ENCODE measurements around the gene BRD9. TPM values are rescaled to one million over a fixed set of nuclear protein-coding genes. Genes with fewer than 3 reads are reported as not detected.
"Not testable (repeated sequence)": the region's sequence is repeated elsewhere in the genome, so short reads cannot be mapped to it uniquely, and the experiment has no call there.

BRD9 gene
- total and polyA plus RNA-seq, 9 of the 15 experiments (the other 6 are each of a cell fraction or from before 2014, with no cell fraction given) = 2.4 to 68.7 (median 44.9) TPM

DNA sequence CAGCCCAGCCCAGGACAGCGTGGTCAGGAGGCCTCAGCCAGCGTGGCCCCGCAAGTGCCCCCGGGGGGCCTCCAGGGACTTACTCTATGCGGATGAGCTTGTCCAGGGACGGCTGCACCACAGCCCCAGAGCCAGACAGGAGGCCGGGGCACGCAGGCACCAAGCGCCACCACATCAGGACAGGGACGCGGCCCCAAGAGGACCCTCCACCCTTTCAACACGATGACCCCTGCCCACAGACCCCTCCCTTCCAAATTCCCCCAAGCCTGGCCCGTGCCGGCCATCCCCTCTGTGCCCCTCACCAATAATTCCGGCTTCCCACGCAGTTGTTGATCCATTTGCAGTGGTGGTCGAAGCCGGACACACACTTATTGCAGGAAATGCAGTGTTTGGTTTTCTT, 45.4 kb downstream of the BRD9 start:
- BruUV-seq (replicated peaks); intact Hi-C loops (cut with micrococcal nuclease); H3K9me3 ChIP-seq (replicated peaks; ENCODE audit: control insufficient read depth, insufficient read depth, low read depth, low read length); H4K20me1 ChIP-seq (replicated peaks; ENCODE audit: control insufficient read depth, insufficient read depth, low read length); H3K79me2 ChIP-seq (ENCODE audit: control insufficient read depth, insufficient read depth, low read length); H2AFZ ChIP-seq (ENCODE audit: low read depth, low read length); H3K4me3 ChIP-seq; ATAC-seq; H3K9me1 ChIP-seq (ENCODE audit: control insufficient read depth, insufficient read depth, low read length); H3K9ac ChIP-seq (ENCODE audit: insufficient read depth in 1 of 2, low read depth in 2 of 2, low read length in 2 of 2); POLR2A ChIA-PET; H3K4me2 ChIP-seq (ENCODE audit: insufficient read depth, low read length); CTCF ChIA-PET (ENCODE audit: low intra/inter-chr PET ratio); DNase-seq (ENCODE audit: extremely low read depth in 1 of 4, low spot score in 3 of 4); FAIRE-seq; H3K27ac ChIP-seq (ENCODE audit: extremely low read depth, low read depth, low read length); H3K36me3 ChIP-seq (ENCODE audit: control insufficient read depth, insufficient read depth, low read length): not testable (repeated sequence)
- Histone ChIP-seq H3K4me1 (replicated peaks in 1 of 2; ENCODE audit: control insufficient read depth in 2 of 2, insufficient read depth in 2 of 2, low read length in 2 of 2) (peaks cover 0 to 24% of the 10 kb centered on the region in 2 experiments; a peak in 2 of 5 replicates), H3K27me3 (ENCODE audit: control insufficient read depth in 2 of 2, insufficient read depth in 2 of 2, low read length in 2 of 2) (peaks cover 22 to 44% of the 10 kb centered on the region in 2 experiments)
- 0% methylated on average over 1 of the region's 18 CpGs for WGBS (ENCODE audit: insufficient coverage, low coverage, missing lambda C conversion rate)
- in situ Hi-C loops (cut with MboI) = loop anchor here (10.0 kb wide), 1 partner anchor 92 kb away; no protein-coding TSS in a partner anchor

DNA sequence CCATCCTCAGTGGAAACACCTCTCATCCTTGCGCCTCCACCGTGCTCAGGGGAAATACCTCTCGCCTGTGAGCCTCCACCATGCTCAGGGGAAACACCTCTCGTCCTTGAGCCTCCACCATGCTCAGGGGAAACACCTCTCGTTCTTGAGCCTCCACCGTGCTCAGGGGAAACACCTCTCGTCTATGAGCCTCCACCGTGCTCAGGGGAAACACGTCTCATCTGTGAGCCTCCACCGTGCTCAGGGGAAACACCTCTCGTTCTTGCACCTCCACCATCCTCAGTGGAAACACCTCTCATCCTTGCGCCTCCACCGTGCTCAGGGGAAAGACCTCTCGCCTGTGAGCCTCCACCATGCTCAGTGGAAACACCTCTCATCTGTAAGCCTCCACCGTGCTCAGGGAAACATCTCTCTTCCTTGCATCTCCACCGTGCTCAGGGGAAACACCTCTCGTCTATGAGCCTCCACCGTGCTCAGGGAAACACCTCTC, 46.0 kb downstream of the BRD9 start:
- ATAC-seq; CTCF ChIA-PET (ENCODE audit: low intra/inter-chr PET ratio); H4K20me1 ChIP-seq (replicated peaks; ENCODE audit: control insufficient read depth, insufficient read depth, low read length); H3K4me3 ChIP-seq; H3K27ac ChIP-seq (ENCODE audit: extremely low read depth, low read depth, low read length); H3K4me2 ChIP-seq (ENCODE audit: insufficient read depth, low read length); POLR2A ChIA-PET; H2AFZ ChIP-seq (ENCODE audit: low read depth, low read length); H3K9ac ChIP-seq (ENCODE audit: insufficient read depth in 1 of 2, low read depth in 2 of 2, low read length in 2 of 2); H3K9me3 ChIP-seq (replicated peaks; ENCODE audit: control insufficient read depth, insufficient read depth, low read depth, low read length); H3K36me3 ChIP-seq (ENCODE audit: control insufficient read depth, insufficient read depth, low read length); DNase-seq (ENCODE audit: extremely low read depth in 1 of 4, low spot score in 3 of 4); BruUV-seq (replicated peaks); H3K9me1 ChIP-seq (ENCODE audit: control insufficient read depth, insufficient read depth, low read length); FAIRE-seq; intact Hi-C loops (cut with micrococcal nuclease); H3K79me2 ChIP-seq (ENCODE audit: control insufficient read depth, insufficient read depth, low read length): not testable (repeated sequence)
- WGBS (ENCODE audit: insufficient coverage, low coverage, missing lambda C conversion rate) = 3% methylated on average over 18 of the region's 18 CpGs
- Histone ChIP-seq H3K27me3 (ENCODE audit: control insufficient read depth in 2 of 2, insufficient read depth in 2 of 2, low read length in 2 of 2) (peaks cover 20 to 41% of the 10 kb centered on the region in 2 experiments), H3K4me1 (replicated peaks in 1 of 2; ENCODE audit: control insufficient read depth in 2 of 2, insufficient read depth in 2 of 2, low read length in 2 of 2) (peaks cover 0 to 24% of the 10 kb centered on the region in 2 experiments; a peak in 2 of 5 replicates)
- in situ Hi-C loops (cut with MboI) = loop anchor here (10.0 kb wide), 1 partner anchor 92 kb away; no protein-coding TSS in a partner anchor

DNA sequence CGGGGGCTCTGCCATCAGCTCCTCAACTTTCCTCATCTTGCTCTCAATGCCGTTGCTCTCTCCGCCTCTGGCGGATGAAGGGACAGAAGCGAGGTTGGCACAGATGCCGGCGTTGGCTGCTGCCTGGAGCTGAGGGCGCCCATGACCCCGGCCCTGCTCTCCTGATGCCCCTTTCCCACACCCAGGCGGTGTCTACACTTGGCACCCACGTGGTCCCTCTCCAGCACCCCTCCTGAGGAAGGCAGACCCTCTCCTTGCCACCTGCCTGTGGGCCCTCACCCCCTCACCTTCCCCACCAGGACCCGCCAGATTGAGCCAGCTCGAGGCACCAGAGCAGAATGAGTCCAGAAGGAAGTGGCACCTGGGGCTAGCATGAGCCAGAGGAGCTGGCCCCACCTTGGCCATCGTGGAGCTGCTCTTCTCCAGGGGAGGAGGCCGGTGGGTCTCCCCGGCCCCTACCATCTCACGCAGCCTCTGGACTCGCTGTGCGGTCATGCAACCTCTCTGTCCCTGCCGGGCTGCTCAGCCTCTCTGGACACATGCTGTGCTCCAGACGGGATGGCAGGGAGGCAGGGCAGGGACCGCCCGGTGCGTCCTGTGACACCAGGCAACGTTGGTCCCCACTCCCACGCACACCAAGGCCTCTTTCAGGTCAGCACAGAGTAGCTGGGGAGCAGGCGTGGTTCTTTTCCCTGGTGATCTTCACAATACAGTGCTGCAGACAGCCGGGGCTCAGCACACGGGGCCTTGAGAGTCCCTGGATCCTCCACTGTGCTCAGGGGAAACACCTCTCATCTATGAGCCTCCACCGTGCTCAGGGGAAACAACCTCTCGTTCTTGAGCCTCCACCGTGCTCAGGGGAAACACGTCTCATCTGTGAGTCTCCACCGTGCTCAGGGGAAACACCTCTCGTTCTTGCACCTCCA, 46.7 kb downstream of the BRD9 start:
- WGBS (ENCODE audit: insufficient coverage, low coverage, missing lambda C conversion rate) = 4% methylated on average over 17 of the region's 35 CpGs
- H2AFZ ChIP-seq (ENCODE audit: low read depth, low read length); H3K79me2 ChIP-seq (ENCODE audit: control insufficient read depth, insufficient read depth, low read length); H3K9me1 ChIP-seq (ENCODE audit: control insufficient read depth, insufficient read depth, low read length); H3K36me3 ChIP-seq (ENCODE audit: control insufficient read depth, insufficient read depth, low read length); H3K9ac ChIP-seq (ENCODE audit: insufficient read depth in 1 of 2, low read depth in 2 of 2, low read length in 2 of 2); H4K20me1 ChIP-seq (replicated peaks; ENCODE audit: control insufficient read depth, insufficient read depth, low read length); H3K4me2 ChIP-seq (ENCODE audit: insufficient read depth, low read length); H3K27ac ChIP-seq (ENCODE audit: extremely low read depth, low read depth, low read length); intact Hi-C loops (cut with micrococcal nuclease); ATAC-seq; BruUV-seq (replicated peaks); H3K4me3 ChIP-seq; DNase-seq (ENCODE audit: extremely low read depth in 1 of 4, low spot score in 3 of 4); CTCF ChIA-PET (ENCODE audit: low intra/inter-chr PET ratio); H3K9me3 ChIP-seq (replicated peaks; ENCODE audit: control insufficient read depth, insufficient read depth, low read depth, low read length); POLR2A ChIA-PET: not testable (repeated sequence)
- in situ Hi-C loops (cut with MboI) = loop anchor here (10.0 kb wide), 1 partner anchor 91 kb away; no protein-coding TSS in a partner anchor
- Histone ChIP-seq H3K27me3 (ENCODE audit: control insufficient read depth in 2 of 2, insufficient read depth in 2 of 2, low read length in 2 of 2) (peaks cover 17 to 34% of the 10 kb centered on the region in 2 experiments; a peak in 4 of 5 replicates), H3K4me1 (replicated peaks in 1 of 2; ENCODE audit: control insufficient read depth in 2 of 2, insufficient read depth in 2 of 2, low read length in 2 of 2) (peaks cover 0 to 21% of the 10 kb centered on the region in 2 experiments; a peak in 2 of 5 replicates)
- peak; percentile 81 for FAIRE-seq

Data from K562 (cell line).